Neural cell (in vitro differentiated cells): ENCODE measurements around the gene SLC24A3.

Experiments used
- POLR2AphosphoS5 ChIP-seq: IDR thresholded peaks from 2 replicates; pipeline ENCODE4 v1.6.1; 2012
- RAD21 ChIP-seq: fragments of 450-650 bp; conservative IDR thresholded peaks from 2 replicates; pipeline ENCODE4 v1.6.1; 2014; ENCODE audit warnings: antibody characterized with exemption, mild to moderate bottlenecking, moderate library complexity
- TAF1 ChIP-seq: IDR thresholded peaks from 2 replicates; pipeline ENCODE4 v1.6.1; 2012; ENCODE audit warnings: low read depth
- TF ChIP-seq, protein P1 (sequence below): IDR thresholded peaks from 2 replicates; pipeline ENCODE4 v1.6.1; 2012; ENCODE audit warnings: borderline replicate concordance
- TF ChIP-seq, protein P2 (sequence below): fragments of 450-650 bp; IDR thresholded peaks from 2 replicates; pipeline ENCODE4 v1.5.1; 2014; ENCODE audit warnings: antibody characterized with exemption, mild to moderate bottlenecking, moderate library complexity; ENCODE audit not compliant: poor library complexity, severe bottlenecking

DNA sequence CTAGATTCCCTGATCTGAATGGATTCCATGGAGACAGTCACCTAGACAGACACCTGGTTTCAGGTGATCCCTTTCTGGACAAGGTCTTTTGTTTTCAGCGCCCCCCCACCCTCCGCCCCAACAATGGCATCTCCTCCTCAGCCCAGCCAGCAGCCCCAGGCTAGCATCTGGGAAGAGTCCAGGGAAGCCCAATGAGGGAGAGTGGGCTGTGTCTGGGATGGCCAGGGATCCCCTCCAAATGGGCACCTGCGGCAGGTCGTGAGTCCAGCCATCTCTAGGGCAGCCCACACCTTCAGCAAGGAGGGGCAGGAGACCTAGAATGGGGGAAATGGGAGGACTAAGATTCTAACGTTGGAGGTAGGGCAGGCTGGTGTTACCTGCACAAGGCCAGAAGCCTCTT is 1.2 kb upstream of the SLC24A3 start:
- TF ChIP-seq, protein P1, sequence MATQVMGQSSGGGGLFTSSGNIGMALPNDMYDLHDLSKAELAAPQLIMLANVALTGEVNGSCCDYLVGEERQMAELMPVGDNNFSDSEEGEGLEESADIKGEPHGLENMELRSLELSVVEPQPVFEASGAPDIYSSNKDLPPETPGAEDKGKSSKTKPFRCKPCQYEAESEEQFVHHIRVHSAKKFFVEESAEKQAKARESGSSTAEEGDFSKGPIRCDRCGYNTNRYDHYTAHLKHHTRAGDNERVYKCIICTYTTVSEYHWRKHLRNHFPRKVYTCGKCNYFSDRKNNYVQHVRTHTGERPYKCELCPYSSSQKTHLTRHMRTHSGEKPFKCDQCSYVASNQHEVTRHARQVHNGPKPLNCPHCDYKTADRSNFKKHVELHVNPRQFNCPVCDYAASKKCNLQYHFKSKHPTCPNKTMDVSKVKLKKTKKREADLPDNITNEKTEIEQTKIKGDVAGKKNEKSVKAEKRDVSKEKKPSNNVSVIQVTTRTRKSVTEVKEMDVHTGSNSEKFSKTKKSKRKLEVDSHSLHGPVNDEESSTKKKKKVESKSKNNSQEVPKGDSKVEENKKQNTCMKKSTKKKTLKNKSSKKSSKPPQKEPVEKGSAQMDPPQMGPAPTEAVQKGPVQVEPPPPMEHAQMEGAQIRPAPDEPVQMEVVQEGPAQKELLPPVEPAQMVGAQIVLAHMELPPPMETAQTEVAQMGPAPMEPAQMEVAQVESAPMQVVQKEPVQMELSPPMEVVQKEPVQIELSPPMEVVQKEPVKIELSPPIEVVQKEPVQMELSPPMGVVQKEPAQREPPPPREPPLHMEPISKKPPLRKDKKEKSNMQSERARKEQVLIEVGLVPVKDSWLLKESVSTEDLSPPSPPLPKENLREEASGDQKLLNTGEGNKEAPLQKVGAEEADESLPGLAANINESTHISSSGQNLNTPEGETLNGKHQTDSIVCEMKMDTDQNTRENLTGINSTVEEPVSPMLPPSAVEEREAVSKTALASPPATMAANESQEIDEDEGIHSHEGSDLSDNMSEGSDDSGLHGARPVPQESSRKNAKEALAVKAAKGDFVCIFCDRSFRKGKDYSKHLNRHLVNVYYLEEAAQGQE = no peak
- TF ChIP-seq, protein P2, sequence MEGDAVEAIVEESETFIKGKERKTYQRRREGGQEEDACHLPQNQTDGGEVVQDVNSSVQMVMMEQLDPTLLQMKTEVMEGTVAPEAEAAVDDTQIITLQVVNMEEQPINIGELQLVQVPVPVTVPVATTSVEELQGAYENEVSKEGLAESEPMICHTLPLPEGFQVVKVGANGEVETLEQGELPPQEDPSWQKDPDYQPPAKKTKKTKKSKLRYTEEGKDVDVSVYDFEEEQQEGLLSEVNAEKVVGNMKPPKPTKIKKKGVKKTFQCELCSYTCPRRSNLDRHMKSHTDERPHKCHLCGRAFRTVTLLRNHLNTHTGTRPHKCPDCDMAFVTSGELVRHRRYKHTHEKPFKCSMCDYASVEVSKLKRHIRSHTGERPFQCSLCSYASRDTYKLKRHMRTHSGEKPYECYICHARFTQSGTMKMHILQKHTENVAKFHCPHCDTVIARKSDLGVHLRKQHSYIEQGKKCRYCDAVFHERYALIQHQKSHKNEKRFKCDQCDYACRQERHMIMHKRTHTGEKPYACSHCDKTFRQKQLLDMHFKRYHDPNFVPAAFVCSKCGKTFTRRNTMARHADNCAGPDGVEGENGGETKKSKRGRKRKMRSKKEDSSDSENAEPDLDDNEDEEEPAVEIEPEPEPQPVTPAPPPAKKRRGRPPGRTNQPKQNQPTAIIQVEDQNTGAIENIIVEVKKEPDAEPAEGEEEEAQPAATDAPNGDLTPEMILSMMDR = no peak
- no peak for TF ChIP-seq TAF1
- no peak for TF ChIP-seq RAD21
- no peak for TF ChIP-seq POLR2AphosphoS5
